HG03159 (cell line): Measurements from ENCODE around the gene FAM90A26.
"Not testable (repeated sequence)": the region's sequence is repeated elsewhere in the genome, so short reads cannot be mapped to it uniquely, and the experiment has no call there.

Source experiments
- ATAC-seq: cut with Tn5 transposase; IDR thresholded peaks from one replicate; pipeline ENCODE4 v1.9.1; 2021; ENCODE audit warnings: mild to moderate bottlenecking, moderate library complexity; ENCODE audit not compliant: unreplicated experiment

Gene FAM90A26, protein sequence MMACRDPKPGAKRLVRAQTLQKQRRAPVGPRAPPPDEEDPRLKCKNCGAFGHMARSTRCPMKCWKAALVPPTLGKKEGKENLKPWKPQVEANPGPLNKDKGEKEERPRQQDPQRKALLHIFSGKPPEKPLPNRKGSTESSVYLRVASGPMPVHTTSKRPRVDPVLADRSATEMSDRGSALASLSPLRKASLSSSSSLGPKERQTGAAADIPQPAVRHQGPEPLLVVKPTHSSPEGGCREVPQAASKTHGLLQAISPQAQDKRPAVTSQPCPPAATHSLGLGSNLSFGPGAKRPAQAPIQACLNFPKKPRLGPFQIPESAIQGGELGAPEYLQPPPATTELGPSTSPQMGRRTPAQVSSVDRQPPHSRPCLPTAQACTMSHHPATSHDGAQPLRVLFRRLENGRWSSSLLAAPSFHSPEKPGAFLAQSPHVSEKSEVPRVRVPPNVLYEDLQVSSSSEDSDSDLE

DNA sequence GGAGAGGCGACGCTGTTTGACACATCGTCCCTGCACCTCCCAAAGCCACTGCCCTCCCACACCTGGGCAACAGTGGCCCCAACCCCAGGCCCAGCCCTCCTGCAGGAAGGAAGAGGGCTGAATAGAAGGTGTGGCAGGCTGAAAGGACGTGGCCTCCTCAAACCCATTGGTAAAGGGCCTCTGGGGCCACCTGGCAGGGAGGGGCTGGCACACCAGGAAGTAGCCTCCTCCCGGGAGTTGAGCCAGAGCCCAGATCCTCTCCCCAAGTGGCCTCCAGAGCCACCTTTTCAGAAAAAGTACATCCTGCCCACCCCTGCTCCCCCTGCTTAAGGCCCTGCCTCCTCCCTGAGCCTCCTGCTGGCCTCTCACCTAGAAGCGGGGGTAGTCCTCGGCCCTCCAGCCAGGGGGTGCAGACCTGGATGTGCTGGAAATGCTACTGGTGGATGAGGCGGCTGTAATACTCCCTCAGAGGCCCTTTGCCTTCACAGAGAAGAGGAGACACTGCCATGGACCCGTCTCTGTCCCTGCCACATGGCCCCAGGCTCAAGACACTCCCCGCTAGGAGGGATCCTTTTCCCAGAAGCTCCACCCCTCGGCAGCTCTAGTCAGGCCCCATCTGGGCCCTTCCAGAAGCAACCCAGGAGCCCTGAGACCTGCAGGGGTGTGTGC is at the start of gene FAM90A26:
FAM90A26 (plus strand) TSS at position 619 of the 669 bp plus-strand sequence. CDS start 2,764 bp downstream, outside the sequence.
- not testable (repeated sequence) for ATAC-seq

DNA sequence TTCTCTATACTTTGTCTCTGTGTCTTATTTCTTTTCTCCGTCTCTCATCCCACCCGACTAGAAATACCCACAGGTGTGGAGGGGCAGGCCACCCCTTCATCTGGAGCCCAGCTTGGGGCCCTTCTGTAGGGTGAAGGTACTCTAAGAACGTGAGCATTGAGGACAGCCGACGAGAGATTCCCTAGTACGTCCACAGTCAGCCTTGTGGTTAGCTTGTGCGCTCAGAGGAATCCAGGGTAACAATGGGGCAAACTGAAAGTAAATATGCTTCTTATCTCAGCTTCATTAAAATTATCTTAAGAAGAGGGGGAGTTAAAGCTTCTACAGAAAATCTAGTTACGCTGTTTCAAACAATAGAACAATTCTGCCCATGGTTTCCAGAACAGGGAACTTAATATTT is 47.5 kb upstream of the FAM90A26 start:
- not testable (repeated sequence) for ATAC-seq

DNA sequence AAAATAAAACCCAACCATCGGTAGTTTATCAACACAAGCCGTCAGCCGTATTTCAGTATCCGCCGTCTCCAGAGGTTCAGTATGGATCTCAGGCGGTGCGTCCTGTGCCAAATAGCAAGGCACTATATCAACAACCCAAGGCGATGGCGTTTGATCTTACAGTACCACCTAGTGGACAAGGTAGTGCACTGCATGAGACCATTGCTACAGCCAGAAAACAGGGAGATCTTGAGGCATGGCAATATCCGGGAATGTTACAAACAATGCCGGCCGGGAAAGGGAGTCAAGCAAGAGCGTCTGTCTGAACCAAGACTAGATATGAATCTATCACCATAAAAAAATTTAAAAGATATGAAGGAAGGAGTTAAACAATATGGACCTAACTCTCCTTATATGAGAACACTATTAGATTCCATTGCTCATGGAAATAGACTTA is 46.6 kb upstream of the FAM90A26 start:
- ATAC-seq, result not testable (repeated sequence)

DNA sequence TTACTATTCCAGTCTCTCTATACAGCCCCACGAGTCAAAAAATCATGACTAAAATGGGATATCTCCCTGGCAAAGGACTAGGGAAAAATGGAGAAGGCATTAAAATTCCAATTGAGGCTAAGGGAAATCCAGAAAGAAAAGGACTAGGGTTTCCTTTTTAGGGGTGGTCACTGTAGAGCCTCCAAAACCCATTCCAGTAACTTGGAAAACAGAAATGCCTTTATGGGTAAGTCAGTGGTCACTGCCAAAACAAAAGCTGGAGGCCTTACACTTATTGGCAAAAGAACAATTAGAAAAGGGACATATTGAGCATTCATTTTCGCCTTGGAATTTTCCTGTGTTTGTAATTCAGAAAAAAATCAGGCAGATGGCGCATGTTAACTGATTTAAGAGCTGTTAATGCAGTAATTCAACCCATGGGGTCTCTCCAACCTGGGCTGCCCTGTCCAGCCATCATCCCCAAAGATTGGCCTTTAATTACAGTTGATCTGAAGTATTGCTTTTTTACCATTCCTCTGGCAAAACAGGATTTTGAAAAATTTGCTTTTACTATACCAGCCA is 44.5 kb upstream of the FAM90A26 start:
- ATAC-seq, result not testable (repeated sequence)

DNA sequence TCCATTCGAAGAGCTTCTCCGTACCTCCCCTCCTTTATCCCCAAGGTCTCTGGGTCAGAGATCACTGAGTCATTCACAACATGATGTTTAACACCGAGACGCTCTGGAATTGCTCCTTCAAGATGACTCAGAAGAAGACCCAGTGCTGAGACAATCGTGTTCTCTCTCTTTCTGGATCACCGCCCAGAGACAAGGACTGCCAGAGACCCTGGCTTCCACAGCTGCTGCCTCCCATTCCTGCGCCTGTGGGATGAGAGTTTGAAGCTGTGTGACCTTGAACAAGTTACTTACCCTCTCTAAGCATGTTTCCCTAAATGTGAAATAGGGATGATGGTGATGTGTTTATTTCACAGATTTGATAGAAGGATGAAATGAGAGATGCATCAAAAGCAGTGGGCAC is 38.8 kb upstream of the FAM90A26 start:
- not testable (repeated sequence) for ATAC-seq

DNA sequence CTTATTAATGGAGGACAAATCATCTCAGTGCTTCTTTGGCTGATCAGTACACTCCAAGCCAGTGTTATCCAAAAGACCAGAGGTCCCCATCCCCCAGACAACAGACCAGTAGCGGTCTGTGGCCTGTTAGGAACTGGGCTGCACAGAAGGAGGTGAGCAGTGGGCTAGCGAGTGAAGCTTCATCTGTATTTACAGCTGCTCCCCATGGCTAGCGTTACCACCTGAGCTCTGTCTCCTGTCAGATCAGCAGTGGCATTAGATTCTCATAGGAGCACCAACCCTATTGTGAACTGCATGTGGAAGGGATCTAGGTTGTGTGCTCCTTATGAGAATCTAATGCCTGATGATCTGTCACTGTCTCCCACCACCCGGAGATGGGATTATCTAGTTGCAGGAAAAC is 37.4 kb upstream of the FAM90A26 start:
- ATAC-seq, result not testable (repeated sequence)

DNA sequence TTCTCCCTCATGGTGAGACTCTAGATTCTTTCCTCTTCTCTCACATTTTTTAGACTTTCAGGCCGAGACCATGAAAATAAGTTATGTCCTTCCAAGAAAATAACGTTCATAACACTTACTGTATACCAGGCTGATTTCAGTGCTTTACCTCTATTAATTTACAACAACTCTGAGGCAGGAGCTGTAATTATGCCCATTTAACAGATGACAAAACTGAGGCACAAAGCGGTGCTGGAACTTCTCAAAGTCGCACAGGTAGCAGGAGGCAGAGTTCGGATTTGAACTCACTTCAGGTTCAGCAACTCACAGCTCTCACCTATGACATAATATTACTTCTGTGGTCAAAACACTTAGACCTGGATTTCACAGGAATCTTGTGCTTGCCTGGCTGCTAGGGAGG is 36.2 kb upstream of the FAM90A26 start:
- ATAC-seq, result not testable (repeated sequence)

DNA sequence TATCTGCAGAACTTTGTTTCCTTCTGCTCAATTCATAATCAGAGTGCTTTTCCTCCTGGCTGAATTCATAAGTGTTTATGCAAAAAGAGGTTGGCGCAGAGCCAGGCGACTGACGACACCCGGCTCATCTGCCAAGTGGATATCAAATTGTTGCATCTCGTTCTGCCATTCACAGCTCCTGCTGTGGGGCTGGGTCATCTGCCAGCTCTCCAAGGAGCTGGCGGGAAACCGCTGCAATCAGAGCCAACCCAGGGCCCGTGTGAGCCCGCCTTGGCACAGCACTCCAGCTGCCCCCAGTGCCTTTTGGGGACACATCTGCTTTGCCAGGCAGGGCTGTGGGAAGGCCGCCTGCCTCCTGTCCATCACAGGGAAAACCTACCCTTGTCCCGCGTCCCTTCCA is 35.7 kb upstream of the FAM90A26 start:
- ATAC-seq, result not testable (repeated sequence)

DNA sequence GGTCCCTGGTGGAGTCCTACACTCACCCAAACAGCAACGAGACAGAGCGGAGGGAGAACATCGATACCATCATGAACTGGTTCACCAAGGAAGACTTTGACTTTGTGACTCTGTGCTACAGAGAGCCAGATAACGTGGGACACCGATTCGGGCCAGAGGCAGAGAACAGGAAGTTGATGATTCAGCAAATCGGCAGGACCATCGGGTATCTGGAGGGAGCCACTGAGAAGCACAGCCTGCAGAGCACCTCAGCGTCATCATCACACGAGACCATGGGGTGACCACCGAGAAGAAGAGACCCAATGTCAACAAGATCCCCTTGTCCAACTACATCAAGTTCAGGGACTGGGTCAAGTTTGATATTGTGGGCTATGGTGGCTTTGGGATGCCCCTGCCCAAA is 29.2 kb upstream of the FAM90A26 start:
- ATAC-seq, result not testable (repeated sequence)

DNA sequence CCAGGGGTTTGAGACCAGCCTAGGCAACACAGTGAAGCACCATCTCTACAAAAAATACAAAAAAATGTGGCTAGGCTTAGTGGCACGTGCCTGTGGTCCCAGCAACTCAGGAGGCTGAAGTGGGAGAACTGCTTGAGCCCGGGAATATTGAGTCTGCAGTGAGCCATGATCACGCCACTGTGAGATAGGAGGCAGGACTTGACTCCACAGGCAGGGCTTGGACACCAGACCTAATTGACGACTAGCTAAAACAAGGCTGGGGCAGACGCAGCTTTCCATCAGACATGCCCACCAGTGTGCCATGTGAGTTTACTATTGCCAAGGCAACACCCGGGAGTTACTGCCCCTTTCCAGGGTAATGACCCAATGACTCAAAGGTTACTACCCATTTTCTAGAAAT is 27.4 kb upstream of the FAM90A26 start:
- not testable (repeated sequence) for ATAC-seq

DNA sequence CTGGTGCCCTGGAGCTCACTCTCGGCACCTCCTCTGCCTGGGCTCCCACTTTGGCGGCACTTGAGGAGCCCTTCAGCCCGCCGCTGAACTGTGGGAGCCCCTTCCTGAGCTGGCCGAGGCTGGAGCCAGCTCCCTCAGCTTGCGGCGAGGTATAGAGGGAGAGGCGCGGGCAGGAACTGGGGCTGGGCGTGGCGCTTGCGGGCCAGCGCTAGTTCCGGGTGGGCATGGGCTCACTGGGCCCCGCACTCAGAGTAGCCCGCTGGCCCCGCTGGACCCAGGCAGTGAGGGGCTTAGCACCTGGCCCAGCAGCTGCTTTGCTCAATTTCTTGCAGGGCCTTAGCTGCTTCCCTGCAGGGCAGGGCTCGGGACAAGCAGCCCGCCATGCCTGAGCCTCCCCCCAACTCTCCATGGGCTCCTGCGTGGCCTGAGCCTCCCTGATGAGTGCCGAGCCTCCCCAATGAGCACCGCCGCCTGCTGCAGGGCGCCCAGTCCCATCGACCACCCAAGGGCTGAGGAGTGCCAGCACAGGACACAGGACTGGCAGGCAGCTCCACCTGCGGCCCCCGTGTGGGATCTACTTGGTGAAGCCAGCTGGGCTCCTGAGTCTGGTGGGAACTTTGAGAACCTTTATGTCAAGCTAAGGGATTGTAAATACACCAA is 26.7 kb upstream of the FAM90A26 start:
- no peak for ATAC-seq

DNA sequence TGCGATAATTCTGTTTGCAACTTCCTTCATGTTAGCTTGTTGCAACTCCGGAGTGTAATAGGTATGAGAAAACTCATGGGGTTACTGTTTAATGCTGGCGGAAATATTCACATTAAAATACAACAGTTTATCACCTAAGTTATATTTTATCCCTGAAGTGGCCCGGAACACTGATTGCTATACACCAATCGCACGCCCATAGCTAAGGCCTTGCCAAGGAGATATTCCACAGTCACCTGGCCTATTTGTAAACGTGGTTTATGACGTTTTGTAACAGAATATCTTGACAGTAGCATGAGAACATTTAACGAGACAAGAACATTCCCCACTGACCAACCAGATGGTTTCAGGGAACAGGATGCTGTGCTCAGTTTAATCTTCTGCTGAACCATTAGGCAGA is 23.2 kb upstream of the FAM90A26 start:
- no peak for ATAC-seq

DNA sequence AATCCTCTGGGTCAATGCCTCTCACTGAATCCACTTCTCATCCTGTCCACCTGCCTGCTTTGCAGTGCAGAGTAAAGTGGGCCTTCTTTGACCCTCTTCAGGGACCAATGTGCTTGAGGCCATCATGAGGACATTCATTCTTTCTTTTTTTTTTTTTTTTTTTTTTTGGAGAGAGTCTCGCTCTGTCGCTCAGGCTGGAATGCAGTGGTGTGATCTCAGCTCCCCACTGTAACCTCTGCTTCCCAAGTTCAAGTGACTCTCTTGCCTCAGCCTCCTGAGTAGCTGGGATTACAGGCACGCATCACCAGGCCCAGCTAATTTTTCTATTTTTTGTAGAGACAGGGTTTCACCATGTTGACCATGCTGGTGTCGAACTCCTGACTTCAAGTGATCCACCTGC is 22.8 kb upstream of the FAM90A26 start:
- not testable (repeated sequence) for ATAC-seq

DNA sequence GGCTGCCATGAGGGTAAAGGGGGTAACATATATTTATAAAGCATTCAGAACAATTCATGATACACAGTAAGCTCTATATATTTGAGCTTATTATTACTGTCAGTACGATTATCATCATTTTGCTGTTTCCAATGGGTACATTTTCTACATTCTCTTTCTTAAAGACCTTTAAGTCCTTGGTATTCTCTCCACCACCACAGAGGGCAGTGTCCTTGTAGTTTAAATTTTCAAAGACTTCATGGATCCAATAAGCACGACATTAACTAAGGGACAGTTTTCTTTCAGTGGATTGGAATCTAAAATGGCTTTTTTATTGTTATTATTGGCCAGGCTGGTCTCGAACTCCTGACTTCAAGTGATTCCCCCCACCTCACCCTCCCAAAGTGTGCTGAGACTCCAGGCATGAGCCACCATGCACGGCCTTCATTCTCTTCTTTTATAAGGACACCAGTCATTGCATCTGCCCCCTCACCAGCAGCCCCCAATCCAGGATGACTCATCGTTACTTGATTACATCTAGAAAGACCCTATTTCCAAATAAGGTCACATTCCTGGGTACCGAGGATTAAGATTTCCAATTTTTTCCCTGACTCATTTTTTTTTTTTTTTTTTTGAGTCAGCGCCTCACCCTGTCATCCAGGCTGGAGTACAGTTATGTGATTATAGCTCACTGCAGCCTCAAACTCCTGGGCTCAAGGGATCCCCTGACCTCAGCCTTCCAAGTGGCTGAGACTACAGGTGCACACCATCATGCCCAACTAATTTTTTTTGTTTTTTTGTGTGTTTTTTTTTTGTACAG is 21.4 kb upstream of the FAM90A26 start:
- not testable (repeated sequence) for ATAC-seq

DNA sequence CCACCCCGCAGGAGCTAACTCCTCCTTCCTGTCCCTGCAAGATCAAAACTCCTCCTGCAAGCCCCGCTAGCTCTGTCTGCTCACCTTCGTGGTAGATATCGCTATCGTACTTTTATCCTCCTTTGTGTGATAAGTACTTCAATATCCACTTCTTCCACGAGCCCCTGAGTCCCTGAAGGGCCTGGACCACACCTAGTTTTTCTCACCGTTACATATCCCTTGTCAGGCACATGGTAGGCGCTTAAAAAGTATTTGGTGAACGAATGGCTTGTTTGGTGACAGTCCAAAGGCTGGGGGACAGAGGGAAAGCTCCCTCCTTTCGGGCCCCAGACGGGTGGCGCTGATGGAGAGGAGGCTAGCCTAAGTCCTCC is 18.4 kb upstream of the FAM90A26 start:
- not testable (repeated sequence) for ATAC-seq

DNA sequence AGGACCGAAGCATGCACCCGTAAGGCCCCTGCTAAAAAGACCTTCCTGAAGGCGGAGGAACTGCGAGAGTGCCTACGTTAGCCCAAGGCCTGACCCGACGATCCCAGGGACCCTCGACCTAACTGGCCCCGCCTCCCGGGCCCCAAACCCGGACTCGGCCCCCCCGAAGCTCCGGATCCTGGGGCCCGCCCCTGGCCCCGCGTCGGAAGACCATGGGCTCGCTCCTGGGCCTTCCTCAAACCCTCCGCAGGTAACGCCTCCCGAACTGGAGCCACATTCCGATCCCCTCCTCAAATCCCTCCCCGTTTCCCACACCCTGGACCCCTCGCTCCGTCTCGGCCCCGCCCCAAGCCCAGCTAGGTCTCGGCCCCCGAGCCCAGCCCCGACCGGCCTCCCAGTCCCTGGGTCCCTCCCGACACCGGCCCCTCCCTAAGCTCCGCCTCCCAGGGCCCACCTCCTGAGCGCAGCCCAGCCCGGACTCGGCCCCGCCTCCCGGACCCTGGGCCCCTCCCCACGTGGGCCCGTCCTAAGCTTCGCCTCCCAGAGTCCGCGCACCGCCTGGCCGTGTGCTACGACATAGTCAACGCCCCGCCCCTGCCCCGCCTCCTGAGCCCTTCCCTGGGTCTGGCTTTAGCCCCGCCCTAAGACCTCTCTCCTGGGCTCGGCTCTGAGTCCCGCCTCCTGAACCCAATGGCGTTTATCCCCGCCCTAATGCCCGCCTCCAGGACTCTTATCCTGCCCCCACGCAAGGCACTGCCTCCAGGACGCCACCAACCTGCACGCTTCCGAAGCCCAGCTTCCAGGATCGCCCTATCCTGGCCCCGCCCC is 17.8 kb upstream of the FAM90A26 start:
- ATAC-seq, result peak; percentile 56

DNA sequence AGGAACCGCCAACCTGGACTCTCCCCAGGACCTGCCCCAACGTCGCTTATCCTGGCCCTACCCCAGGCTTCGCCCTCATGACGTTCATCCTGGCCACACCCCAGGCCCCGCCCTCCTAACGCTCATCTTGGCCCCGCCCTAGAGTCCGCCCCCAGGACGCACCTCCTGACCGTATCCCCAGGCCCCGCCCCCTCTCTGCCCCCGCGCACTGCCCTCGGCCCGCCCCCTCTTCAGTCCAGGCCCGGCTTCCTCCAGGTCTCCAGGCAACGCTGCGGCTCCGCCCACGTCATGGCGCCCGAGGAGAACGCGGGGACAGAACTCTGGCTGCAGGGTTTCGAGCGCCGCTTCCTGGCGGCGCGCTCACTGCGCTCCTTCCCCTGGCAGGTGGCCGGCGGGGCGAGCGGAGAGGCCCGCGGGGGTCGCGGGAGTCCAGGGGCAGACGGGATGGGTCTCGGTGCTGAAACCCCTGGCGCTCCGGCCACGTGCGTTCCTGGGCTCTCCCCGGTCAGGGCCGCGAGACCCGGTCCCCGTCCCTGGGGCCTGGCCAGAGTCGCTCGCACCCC is 17.1 kb upstream of the FAM90A26 start:
- ATAC-seq, result peak; percentile 100

DNA sequence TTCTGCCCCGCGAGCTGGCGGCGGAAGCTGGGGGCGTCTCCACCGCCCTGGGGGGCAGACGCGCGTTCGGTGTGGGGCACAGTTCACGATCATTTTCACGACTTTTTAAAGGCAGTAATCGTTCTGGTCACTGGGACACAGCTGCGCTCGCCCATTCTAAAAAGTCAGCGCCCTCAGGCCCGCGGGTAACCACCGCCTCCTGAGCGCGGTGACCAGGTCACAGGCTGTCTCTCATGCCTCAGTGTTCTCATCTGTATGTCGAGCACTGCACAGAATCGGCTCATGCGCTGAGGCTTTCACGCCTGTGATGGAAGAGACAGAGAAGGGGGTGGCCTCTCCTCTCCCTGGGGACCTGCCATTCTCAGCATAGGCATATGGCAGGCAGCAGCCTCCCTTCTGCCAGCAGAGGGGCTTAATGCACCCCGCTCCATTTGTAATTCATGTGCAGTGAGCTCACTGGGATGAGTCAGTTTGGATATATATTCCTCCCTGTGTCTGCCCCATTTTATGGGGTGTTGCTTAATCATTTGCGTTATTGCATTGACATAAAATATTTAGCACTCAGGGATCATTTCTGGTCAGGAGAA is 16.5 kb upstream of the FAM90A26 start:
- not testable (repeated sequence) for ATAC-seq
